ENCODE data around the gene KCNV2. TPM values are rescaled to one million over a fixed set of nuclear protein-coding genes. Genes with fewer than 3 reads are reported as not detected.

KCNV2 gene
- total RNA-seq, 6 experiments from 2014 or later = not detected

- H3K27me3 ChIP-seq = no peaks in the 10 kb centered on the region
- H3K36me3 ChIP-seq = no peaks in the 10 kb centered on the region
- ATAC-seq = no peak
- no peaks in the 10 kb centered on the region for H3K4me1 ChIP-seq
- H3K4me3 ChIP-seq = no peak overlapping the region
- peaks cover 0 to 4% (median 0%) of the 10 kb centered on the region in 4 donors for H3K9me3 ChIP-seq
- no peak overlapping the region for H3K27ac ChIP-seq
- TF ChIP-seq CTCF (IDR thresholded peaks at IDR 0.05) (no peak), POLR2A (IDR thresholded peaks at IDR 0.05) (no peak)
- 93% methylated on average over 2 of the region's 2 CpGs for WGBS (ENCODE audit: insufficient coverage, low coverage, low lambda C conversion rate, missing lambda C conversion rate)
- DNase-seq = no peak
- intact Hi-C loops (cut with DNase I) = no loop called here
Observed at GRCh38 chr9:2749485-2749884, 32.2 kb downstream of the KCNV2 start.

- intact Hi-C loops (cut with DNase I) = no loop called here
- Histone ChIP-seq H3K4me3 (no peak overlapping the region), H3K9me3 (peaks cover 0 to 4% (median 0%) of the 10 kb centered on the region in 4 donors), H3K4me1 (no peaks in the 10 kb centered on the region), H3K27me3 (no peaks in the 10 kb centered on the region), H3K27ac (no peak overlapping the region), H3K36me3 (no peaks in the 10 kb centered on the region)
- TF ChIP-seq POLR2A (IDR thresholded peaks at IDR 0.05) (no peak), CTCF (IDR thresholded peaks at IDR 0.05) (no peak)
- ATAC-seq (no peak), DNase-seq (no peak)
- WGBS (ENCODE audit: insufficient coverage, low coverage, low lambda C conversion rate, missing lambda C conversion rate) = 80% methylated on average over 1 of the region's 1 CpG
Observed at GRCh38 chr9:2755285-2755684, 38.0 kb downstream of the KCNV2 start.

DNA sequence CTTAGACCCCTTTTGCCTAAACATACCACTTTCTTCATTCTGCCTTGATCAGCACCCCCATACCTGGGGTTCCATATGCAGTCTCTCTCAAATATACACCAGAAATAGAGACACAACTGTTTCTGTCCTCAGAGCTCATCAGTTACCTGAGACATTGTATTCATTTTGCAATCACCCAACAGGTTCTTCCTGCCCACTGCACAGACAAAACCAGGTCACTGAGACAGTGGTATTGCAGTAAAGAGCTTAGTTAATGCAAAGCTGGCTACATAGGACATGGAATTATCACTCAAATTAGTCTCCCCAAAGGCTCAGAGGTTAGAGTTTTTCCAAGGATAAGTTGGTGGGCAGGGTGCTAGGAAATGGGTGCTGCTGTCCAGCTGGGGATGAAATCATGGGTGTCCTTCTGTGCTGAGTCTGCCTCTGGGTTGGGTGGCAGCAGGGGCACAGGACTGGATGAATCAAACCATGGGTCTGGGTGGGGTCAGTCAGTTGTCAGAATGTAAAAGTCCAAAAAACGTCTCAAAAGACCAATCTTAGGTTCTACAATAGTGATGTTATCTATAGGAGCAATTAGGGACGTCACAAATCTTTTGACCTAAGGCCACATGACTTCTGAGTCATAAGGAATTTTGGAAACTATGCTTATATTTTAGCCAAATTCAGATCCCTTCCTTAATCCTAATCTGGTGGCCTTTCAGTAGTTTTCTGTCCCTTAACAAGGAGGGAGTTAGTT is 41.0 kb downstream of the KCNV2 start:
- 64% methylated on average over 1 of the region's 2 CpGs for WGBS (ENCODE audit: insufficient coverage, low coverage, low lambda C conversion rate, missing lambda C conversion rate)
- TF ChIP-seq CTCF (IDR thresholded peaks at IDR 0.05) (no peak), POLR2A (IDR thresholded peaks at IDR 0.05) (no peak)
- Histone ChIP-seq H3K4me1 (no peaks in the 10 kb centered on the region), H3K36me3 (no peaks in the 10 kb centered on the region), H3K27me3 (no peaks in the 10 kb centered on the region), H3K27ac (no peak overlapping the region), H3K9me3 (no peaks in the 10 kb centered on the region), H3K4me3 (no peak overlapping the region)
- DNase-seq (no peak), ATAC-seq (no peak)
- intact Hi-C loops (cut with DNase I) = no loop called here

- WGBS (ENCODE audit: insufficient coverage, low coverage, low lambda C conversion rate, missing lambda C conversion rate) = 19% methylated on average over 1 of the region's 1 CpG
- H3K4me1 ChIP-seq = no peaks in the 10 kb centered on the region
Observed at GRCh38 chr9:2758898-2759510, 41.7 kb downstream of the KCNV2 start.

More at GRCh38 chr9:2758898-2759510, 41.7 kb downstream of the KCNV2 start:
- TF ChIP-seq CTCF (IDR thresholded peaks at IDR 0.05) (no peak), POLR2A (IDR thresholded peaks at IDR 0.05) (no peak)
- H3K27me3 ChIP-seq = no peaks in the 10 kb centered on the region
- no peak overlapping the region for H3K4me3 ChIP-seq
- no peaks in the 10 kb centered on the region for H3K9me3 ChIP-seq
- DNase-seq (no peak), ATAC-seq (no peak)
- no peaks in the 10 kb centered on the region for H3K36me3 ChIP-seq
- no peak overlapping the region for H3K27ac ChIP-seq
- intact Hi-C loops (cut with DNase I) = no loop called here
